ENCODE results near the gene CD4.
"Not testable (repeated sequence)": the region's sequence is repeated elsewhere in the genome, so short reads cannot be mapped to it uniquely, and the experiment has no call there.

CD4 gene

GRCh38 chr12:6847676-6848075 is 58.3 kb downstream of the CD4 start:
- no peak for DNase-seq (ENCODE audit: low read depth)

DNA sequence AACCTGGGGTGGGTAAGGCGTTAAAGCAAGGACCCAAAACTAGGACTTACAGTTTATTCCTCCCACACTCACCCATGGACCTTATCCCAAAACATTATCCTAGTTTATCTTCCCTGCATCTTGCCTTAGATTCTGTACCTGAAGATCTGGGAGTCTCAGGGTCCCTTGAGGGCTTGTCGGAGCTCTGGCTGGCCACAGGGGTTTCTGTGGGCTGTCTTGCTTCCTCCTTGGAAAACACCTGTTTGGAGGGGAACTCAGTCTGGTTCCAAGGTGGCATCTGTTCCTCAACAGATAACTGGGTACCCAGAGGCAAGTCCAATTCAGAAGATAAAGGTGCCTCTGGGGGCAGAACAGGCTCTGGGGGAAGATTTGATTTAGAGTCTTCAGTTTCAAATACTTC is 60.1 kb downstream of the CD4 start:
- no peak for DNase-seq (ENCODE audit: low read depth)

- no peak for DNase-seq (ENCODE audit: low read depth)
These were observed 60.7 kb downstream of the CD4 start for GRCh38 chr12:6849976-6850560.

- DNase-seq (ENCODE audit: low read depth), result no peak
These were observed 61.4 kb downstream of the CD4 start for GRCh38 chr12:6850796-6851152.

DNA sequence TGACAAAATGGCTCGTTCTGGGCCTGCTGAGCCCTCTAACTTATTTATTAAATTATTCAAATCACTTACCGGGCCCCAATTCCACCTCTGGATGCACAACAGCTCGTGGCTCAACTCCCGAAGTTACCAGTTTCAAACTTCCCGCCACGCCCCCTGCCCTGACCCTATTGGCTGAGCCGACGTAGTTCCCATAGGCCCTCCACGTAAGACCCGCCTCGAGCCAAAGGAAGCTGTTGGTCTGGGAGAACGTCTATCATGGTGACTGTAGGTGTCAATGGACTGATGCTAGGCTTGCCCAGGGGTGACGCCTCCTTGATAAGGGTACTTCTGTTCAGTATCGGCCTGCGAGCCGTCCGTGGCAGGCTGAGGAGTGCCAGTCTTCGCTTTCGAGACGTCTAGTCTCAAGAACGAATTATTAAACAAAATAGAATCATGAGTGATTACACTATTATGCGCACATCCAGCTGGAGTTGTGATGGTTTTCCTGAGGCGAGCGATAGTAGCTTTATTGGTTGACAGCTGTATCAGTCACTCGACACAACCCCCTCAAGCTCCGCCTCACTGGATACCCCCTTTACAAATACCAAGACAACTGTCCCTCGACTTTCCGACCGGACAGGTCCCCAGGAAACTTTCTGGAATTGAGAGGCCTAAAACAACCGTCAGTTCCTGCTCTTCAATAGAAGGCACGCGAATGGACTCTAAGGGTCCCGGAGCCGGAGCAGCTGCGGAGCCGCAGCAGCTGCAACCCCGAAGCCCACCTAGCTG is 62.0 kb downstream of the CD4 start, which contains the start of gene CDCA3:
Gene CDCA3, minus strand, starts transcription at position 134 of the 768 bp plus-strand sequence. CDS start 334 bp downstream, outside the sequence.
- DNase-seq (ENCODE audit: low read depth), result peak; percentile 99

DNA sequence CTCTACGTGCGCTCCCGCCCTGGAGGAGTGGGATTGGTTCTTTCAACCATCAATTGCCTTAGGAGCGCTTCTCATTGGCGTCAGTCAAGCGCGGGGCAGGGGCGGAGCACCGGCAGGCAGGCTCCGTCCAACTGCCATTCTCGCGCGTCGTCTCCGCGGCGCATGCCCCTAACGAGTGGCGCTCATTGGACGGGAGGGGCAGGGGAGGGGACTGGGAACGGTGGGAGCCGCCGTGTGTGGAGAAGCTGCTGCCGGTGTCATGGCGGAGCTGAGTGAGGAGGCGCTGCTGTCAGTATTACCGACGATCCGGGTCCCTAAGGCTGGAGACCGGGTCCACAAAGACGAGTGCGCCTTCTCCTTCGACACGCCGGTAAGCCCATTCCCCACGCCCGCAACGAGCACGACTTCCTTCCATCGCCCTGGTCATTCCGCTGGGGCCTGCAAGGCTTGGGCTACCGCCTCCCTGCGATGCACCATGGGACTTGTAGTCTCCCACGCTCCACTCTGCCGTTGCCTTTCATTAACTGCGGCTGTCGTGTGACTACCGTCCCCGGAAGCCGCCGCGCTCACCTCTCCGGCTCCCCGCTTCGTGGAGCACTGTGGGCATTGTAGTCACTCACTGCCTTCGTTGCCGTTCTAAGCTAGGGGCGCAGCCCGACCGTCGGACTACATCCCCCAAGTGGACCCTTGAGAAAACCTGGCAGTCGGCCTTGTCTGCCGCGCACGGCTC is 62.8 kb downstream of the CD4 start, which contains the start of gene USP5:
Gene USP5, plus strand, starts transcription at position 230 of the 730 bp plus-strand sequence. Its CDS starts 30 bp downstream, at position 260.
- DNase-seq (ENCODE audit: low read depth), result peak; percentile 99

- DNase-seq (ENCODE audit: low read depth), result no peak
These were observed 63.5 kb downstream of the CD4 start for GRCh38 chr12:6852651-6853354.

GRCh38 chr12:6853626-6854025 is 64.3 kb downstream of the CD4 start:
- no peak for DNase-seq (ENCODE audit: low read depth)

GRCh38 chr12:6854036-6854435 is 64.7 kb downstream of the CD4 start:
- DNase-seq (ENCODE audit: low read depth), result no peak

DNA sequence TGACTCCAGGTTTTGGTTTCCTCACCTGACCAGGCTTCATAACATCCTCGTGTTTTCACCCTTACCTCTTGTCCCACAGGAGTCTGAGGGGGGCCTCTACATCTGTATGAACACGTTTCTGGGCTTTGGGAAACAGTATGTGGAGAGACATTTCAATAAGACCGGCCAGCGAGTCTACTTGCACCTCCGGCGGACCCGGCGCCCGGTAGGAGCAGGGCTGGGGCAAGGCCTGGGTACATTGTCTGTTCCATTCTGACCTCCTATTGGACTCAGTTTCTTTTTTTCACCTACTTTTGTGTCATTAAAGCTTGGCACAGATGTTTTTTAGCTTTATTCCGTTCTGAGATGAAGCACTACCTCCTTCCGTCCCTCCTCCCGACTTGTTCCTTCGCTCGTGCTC is 66.0 kb downstream of the CD4 start:
- DNase-seq (ENCODE audit: low read depth), result no peak

GRCh38 chr12:6858799-6859198 is 69.5 kb downstream of the CD4 start:
- no peak for DNase-seq (ENCODE audit: low read depth)

- DNase-seq (ENCODE audit: low read depth), result no peak
These were observed 70.8 kb downstream of the CD4 start for GRCh38 chr12:6860116-6860515.

GRCh38 chr12:6860942-6861341 is 71.6 kb downstream of the CD4 start:
- no peak for DNase-seq (ENCODE audit: low read depth)

DNA sequence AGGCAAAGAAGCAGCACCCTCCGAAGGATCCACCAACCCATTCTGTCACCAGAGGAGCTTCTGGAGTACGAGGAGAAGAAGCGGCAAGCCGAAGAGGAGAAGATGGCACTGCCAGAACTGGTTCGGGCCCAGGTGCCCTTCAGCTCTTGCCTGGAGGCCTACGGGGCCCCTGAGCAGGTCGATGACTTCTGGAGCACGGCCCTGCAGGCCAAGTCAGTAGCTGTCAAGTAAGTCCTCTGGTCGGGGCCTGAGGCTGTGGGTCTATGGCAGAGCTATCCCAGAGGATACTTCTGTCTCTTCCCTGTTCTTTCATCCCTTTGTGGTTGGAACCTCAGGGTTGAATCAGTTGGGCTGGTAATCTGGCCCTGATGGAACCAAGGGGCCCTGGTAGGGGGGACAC is 72.1 kb downstream of the CD4 start:
- no peak for DNase-seq (ENCODE audit: low read depth)

GRCh38 chr12:6863033-6863432 is 73.7 kb downstream of the CD4 start:
- no peak for DNase-seq (ENCODE audit: low read depth)

- no peak for DNase-seq (ENCODE audit: low read depth)
These were observed 74.4 kb downstream of the CD4 start for GRCh38 chr12:6863586-6864321.

- DNase-seq (ENCODE audit: low read depth), result not testable (repeated sequence)
These were observed 76.0 kb downstream of the CD4 start for GRCh38 chr12:6865307-6865706.

- DNase-seq (ENCODE audit: low read depth), result no peak
These were observed 77.0 kb downstream of the CD4 start for GRCh38 chr12:6866163-6866919.

DNA sequence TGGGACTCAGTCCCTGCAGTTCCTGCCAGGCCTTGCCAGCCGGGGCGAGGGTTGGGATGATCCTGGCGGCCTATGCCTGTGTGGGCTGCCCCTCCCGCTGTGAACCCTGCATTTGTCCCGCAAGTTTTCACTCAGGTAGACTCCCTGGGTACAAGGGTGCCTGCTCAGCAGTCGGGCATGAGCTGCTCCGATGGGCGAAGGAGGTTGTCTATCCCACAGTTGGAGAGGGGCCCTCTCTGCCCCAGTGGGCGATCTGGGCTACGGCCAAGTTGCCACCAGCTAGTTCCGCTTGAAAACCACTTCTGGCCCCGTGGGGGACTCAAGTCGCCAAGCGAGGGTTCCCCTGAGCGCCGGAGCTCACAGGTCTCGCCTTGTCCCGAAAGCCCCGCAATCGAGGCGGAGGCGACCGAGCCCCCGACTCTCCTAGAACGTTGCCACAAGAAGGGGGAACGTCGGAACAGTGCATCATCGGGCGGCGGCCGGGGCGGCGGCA is 77.6 kb downstream of the CD4 start:
- DNase-seq (ENCODE audit: low read depth), result no peak

- DNase-seq (ENCODE audit: low read depth), result no peak
These were observed 78.3 kb downstream of the CD4 start, which contains the start of gene TPI1 for GRCh38 chr12:6867413-6868210. Gene TPI1 (plus strand): TSS chr12:6867531. CDS start chr12:6867567, 36 bp downstream.

Data from HS-27A (cell line).